Stimulated activated CD8-positive, alpha-beta memory T cell treated with anti-CD3 and anti-CD28 coated beads, Interleukin-4, amount 100 ng/mL, for 4 hours (primary cell): ENCODE measurements around the gene XRCC2.
A peak's percentile ranks its signal among the peaks of the same experiment; 100 is the strongest.
"Not testable (repeated sequence)": the region's sequence is repeated elsewhere in the genome, so short reads cannot be mapped to it uniquely, and the experiment has no call there.

Source experiments
- DNase-seq, 2 donors: peaks; one replicate each; pipeline ENCODE4 v3.0.0-alpha.2; 2020; ENCODE audit warnings: low read depth in 2 of 2, low spot score in 1 of 2

Gene XRCC2

GRCh38 chr7:152675759-152676636 is at the start of gene XRCC2:
XRCC2 (minus strand) TSS chr7:152676141; CDS start chr7:152676079, 62 bp downstream.
- peak; percentile 89 to 91 for DNase-seq

DNA sequence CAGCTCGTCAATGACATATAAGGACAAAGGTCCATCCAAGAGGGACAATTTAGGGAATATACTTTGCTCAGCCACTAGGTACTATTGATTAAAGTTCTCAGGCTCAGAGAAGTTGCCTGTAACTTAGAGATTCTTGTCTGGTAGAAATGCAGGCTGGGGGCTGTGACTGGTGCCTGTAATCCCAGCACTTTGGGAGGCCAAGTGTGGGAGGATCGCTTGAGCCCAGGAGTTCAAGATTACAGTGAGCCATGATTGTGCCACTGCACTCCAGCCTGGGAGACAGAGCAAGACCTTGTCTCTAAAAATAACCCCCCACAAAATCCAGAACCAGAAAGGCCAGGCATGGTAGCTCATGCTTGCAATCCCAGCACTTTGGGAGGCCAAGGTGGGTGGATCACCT is 47.4 kb upstream of the XRCC2 start:
- DNase-seq = no peak

- not testable (repeated sequence) for DNase-seq
These were observed 36.6 kb upstream of the XRCC2 start for GRCh38 chr7:152712412-152713042.

GRCh38 chr7:152711444-152711944 is 35.6 kb upstream of the XRCC2 start:
- no peak for DNase-seq

DNA sequence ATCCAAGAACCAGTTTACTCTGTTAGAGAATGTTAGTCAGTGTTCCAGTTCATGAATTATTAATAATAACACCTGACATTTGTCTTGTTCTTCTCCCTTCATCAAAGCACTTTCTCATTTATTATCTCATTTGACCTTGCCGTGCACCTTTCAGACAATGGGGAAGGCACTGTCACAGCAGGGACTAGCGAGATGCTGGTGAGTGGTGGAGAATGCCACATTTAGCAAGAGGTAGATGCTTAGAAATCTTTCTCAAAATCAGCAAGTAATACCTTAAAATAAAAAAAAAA is 34.2 kb upstream of the XRCC2 start:
- DNase-seq = no peak

DNA sequence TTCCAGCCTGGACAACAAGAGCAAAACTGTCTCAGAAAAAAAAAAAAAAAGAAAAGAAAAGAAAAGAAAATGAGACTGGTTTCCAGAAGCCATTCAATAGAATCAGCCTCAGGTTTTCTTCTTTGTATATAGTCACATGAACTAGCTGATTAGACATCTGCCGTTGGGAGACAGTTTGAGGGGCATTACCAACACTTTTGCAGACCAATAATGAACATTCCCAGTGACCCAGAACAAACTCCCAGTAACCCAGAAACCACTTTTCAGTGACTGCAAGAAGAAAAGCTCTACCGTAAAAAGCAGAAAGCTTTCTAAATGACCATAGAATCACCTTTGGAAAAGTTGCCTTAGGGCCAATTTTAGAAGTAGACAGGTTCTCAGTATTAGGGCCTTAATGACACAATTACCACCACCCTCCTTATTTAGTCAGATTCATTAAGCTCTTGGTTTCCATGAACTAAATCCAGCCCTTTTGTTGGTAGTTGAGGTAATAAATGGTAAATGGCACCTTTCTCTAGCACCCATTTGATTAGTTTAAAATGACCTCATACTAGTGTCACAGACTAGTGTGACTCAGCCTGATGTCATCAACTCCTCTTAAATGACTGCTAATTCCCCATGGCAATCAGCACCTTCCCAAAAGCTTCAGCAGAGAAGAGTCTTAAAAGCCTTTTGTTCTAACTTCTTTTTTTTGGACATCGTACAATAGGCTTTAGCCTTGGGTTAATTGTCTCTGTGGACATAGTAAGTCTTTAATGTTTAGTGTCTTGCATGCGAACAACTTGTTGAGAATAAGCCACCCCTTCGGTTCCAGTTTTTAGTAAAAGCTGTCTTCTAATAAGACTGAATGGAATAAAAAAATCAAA is 33.6 kb upstream of the XRCC2 start:
- no peak for DNase-seq

- DNase-seq = no peak
These were observed 28.9 kb upstream of the XRCC2 start for GRCh38 chr7:152704796-152705384.

- no peak for DNase-seq
These were observed 23.1 kb upstream of the XRCC2 start for GRCh38 chr7:152699079-152699478.

- not testable (repeated sequence) for DNase-seq
These were observed 21.5 kb upstream of the XRCC2 start for GRCh38 chr7:152697268-152697974.

- not testable (repeated sequence) for DNase-seq
These were observed 16.3 kb upstream of the XRCC2 start for GRCh38 chr7:152692196-152692595.

DNA sequence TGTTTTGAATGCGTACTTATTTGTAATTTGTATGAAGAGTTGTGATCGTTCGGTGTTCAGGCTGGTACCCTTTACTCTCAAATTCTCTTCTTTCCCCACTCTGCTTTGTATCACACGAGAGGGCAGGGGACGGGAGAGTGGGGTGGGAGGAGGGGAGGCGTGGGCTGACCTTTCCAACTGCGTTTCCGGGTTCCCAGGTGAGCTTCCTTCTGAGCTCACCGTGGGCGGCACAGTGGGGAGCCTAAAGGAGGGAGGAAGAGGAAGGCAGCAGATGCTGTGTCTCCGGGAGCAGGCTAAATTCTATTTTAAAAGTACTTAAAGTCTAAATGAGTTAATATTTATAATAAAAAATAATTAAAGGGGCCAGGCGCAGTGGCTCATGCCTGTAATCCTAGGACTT is 7.4 kb upstream of the XRCC2 start:
- DNase-seq = no peak

DNA sequence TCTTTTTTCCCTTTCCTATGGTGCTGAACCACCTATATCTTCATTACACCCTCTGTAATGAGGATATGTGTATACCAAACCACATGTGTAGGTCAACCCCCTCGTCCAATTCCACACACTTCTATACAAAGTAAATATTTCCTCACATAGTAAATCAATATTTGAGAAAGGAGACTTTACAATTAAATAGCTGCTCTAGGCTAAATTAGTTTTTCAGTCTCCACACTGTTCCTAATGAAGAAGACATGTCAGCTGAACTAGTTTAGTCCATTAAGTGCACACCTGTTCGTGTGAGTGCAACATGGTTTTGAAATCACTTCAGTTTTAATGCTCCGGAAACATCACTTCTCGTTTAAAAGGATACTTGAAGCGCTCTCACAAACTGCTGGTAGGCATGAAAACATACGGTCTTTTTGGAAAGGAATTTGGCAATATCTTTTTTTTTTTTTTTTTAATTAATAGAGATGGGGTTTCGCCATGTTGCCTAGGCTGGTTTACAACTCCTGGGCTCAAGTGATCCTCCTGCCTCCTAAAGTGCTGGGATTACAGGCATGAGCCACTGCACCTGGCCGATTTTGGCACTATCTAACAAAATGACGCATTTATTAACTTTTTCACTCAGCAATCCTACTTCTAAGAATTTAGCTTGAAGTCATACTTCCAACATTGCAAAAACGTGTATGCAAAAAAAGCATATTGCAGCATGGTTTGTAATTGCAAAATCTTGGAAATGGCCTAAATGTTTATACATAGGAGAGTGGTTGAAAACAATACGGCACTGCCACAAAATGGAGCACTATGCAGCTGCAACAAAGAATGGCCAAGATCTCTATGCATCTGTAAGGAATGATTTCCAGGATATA is 2.1 kb upstream of the XRCC2 start:
- DNase-seq = no peak

GRCh38 chr7:152674860-152675758 is 832 bp downstream of the XRCC2 start:
- no peak for DNase-seq

DNA sequence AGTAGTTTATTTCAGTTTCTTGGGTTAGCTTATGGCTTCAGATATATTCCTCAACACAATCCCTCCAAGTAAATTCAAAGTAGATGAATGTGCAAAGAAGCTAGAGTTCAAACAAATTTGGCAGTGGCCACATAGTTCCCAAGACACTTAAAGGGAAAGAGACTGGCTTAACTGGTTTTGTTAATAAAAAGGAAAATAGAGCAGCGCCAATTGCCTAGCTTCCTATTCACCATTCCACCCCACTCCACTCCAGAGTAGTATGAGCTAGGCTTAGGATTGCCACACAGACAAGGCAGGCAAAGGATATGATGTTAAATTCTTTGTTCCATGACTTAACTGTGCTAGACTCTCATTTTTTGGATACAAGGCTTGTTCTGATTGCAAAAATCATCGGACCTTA is 2.0 kb downstream of the XRCC2 start:
- no peak for DNase-seq

- no peak for DNase-seq
These were observed 3.3 kb downstream of the XRCC2 start for GRCh38 chr7:152672626-152673025.

- DNase-seq = no peak
These were observed 6.2 kb downstream of the XRCC2 start for GRCh38 chr7:152669758-152670157.

DNA sequence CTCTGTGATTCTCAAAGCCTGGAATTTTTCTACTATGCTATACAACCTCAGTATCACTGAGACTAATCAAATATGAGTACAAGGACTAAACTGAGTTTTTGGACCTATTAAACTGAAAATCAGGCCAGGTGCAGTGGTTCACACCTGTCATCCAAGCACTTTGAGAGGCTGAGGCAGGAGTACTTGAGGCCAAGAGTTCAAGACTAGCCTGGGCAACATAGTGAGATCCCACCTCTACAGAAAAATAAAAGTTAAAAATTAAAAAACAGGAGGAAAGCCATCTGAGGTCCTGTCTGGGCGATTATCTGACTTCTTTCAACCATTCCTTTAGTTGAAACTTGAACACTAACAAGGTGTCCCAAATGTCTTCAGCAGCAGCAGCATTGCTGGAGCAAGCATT is 7.0 kb downstream of the XRCC2 start:
- no peak for DNase-seq

DNA sequence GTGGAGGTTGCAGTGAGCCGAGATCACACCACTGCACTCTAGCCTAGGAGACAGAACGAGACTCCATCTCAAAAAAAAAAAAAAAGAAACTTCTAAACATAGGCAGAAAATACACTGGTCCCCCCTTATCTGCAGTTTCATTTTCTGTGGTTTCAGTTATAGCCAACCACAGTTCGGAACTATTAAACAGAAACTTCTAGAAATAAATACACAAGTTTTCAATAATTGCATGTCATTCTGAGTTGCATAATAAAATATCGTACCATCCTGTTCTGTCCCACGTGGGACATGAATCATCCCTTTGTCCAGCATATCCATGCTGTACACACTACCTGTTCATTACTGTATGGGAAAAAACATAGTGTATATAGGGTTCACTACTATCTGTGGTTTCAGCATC is 8.0 kb downstream of the XRCC2 start:
- no peak for DNase-seq

DNA sequence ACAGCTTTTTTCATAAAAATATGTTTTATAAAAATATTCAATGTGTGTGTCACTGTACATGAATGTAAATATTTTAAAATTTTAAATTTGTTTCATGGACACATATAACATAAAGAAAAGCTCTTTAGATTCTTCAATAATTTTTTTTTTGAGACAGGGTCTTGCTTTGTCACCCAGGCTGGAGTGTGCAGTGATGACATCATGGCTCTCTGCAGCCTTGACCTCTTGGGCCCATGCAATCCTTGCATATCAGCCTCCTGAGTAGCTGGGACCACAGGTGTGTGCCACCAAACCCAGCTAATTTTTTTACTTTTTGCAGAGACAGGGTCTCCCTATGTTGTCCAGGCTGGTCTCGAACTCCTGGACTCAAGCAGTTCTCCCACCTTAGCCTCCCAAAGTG is 9.9 kb downstream of the XRCC2 start:
- no peak for DNase-seq
